ENCODE measurements around the gene FMN1.

Gene FMN1

GRCh38 chr15:32991619-32992111 lies 202.8 kb downstream of the FMN1 start:
- in situ Hi-C loops (cut with MboI; ENCODE audit: low sequenced_read_pairs): loop anchor here (25.0 kb wide), 1 partner anchor 329 kb away; no protein-coding TSS in a partner anchor

- in situ Hi-C loops (cut with MboI; ENCODE audit: low sequenced_read_pairs): loop anchor here (25.0 kb wide), 1 partner anchor 328 kb away; no protein-coding TSS in a partner anchor
Observed at GRCh38 chr15:32990071-32990470, 204.4 kb downstream of the FMN1 start.

- in situ Hi-C loops (cut with MboI; ENCODE audit: low sequenced_read_pairs): loop anchor here (25.0 kb wide), 1 partner anchor 325 kb away; no protein-coding TSS in a partner anchor
Observed at GRCh38 chr15:32987067-32987466, 207.4 kb downstream of the FMN1 start.

- in situ Hi-C loops (cut with MboI; ENCODE audit: low sequenced_read_pairs): loop anchor here (25.0 kb wide), 1 partner anchor 324 kb away; no protein-coding TSS in a partner anchor
Observed at GRCh38 chr15:32986147-32986546, 208.4 kb downstream of the FMN1 start.

- in situ Hi-C loops (cut with MboI; ENCODE audit: low sequenced_read_pairs): loop anchor here (25.0 kb wide), 1 partner anchor 321 kb away; no protein-coding TSS in a partner anchor
Observed at GRCh38 chr15:32983679-32984078, 210.8 kb downstream of the FMN1 start.

- in situ Hi-C loops (cut with MboI; ENCODE audit: low sequenced_read_pairs): loop anchor here (25.0 kb wide), 1 partner anchor 320 kb away; no protein-coding TSS in a partner anchor
Observed at GRCh38 chr15:32982001-32982400, 212.5 kb downstream of the FMN1 start.

- in situ Hi-C loops (cut with MboI; ENCODE audit: low sequenced_read_pairs): loop anchor here (25.0 kb wide), 1 partner anchor 319 kb away; no protein-coding TSS in a partner anchor
Observed at GRCh38 chr15:32981536-32981935, 213.0 kb downstream of the FMN1 start.

- in situ Hi-C loops (cut with MboI; ENCODE audit: low sequenced_read_pairs): loop anchor here (25.0 kb wide), 1 partner anchor 317 kb away; no protein-coding TSS in a partner anchor
Observed at GRCh38 chr15:32979710-32980109, 214.8 kb downstream of the FMN1 start.

GRCh38 chr15:32977506-32977905 lies 217.0 kb downstream of the FMN1 start:
- in situ Hi-C loops (cut with MboI; ENCODE audit: low sequenced_read_pairs): loop anchor here (25.0 kb wide), 1 partner anchor 315 kb away; no protein-coding TSS in a partner anchor

GRCh38 chr15:32974691-32975090 lies 219.8 kb downstream of the FMN1 start:
- in situ Hi-C loops (cut with MboI; ENCODE audit: low sequenced_read_pairs): loop anchor here (25.0 kb wide), 1 partner anchor 312 kb away; no protein-coding TSS in a partner anchor

GRCh38 chr15:32972686-32973085 lies 221.8 kb downstream of the FMN1 start:
- in situ Hi-C loops (cut with MboI; ENCODE audit: low sequenced_read_pairs): no loop called here

GRCh38 chr15:32970847-32971246 lies 223.7 kb downstream of the FMN1 start:
- in situ Hi-C loops (cut with MboI; ENCODE audit: low sequenced_read_pairs): no loop called here

- in situ Hi-C loops (cut with MboI; ENCODE audit: low sequenced_read_pairs): no loop called here
Observed at GRCh38 chr15:32967521-32967920, 227.0 kb downstream of the FMN1 start.

GRCh38 chr15:32966512-32966911 lies 228.0 kb downstream of the FMN1 start:
- in situ Hi-C loops (cut with MboI; ENCODE audit: low sequenced_read_pairs): no loop called here

- in situ Hi-C loops (cut with MboI; ENCODE audit: low sequenced_read_pairs): no loop called here
Observed at GRCh38 chr15:32965897-32966296, 228.6 kb downstream of the FMN1 start.

GRCh38 chr15:32959077-32959476 lies 235.4 kb downstream of the FMN1 start:
- in situ Hi-C loops (cut with MboI; ENCODE audit: low sequenced_read_pairs): no loop called here

- in situ Hi-C loops (cut with MboI; ENCODE audit: low sequenced_read_pairs): no loop called here
Observed at GRCh38 chr15:32957219-32957618, 237.3 kb downstream of the FMN1 start.

- in situ Hi-C loops (cut with MboI; ENCODE audit: low sequenced_read_pairs): no loop called here
Observed at GRCh38 chr15:32956711-32957110, 237.8 kb downstream of the FMN1 start.

- in situ Hi-C loops (cut with MboI; ENCODE audit: low sequenced_read_pairs): no loop called here
Observed at GRCh38 chr15:32956006-32956405, 238.5 kb downstream of the FMN1 start.

GRCh38 chr15:32953533-32953910 lies 241.0 kb downstream of the FMN1 start:
- in situ Hi-C loops (cut with MboI; ENCODE audit: low sequenced_read_pairs): no loop called here

GRCh38 chr15:32952901-32953532 lies 241.5 kb downstream of the FMN1 start:
- in situ Hi-C loops (cut with MboI; ENCODE audit: low sequenced_read_pairs): no loop called here

GRCh38 chr15:32951736-32952464 lies 242.6 kb downstream of the FMN1 start:
- in situ Hi-C loops (cut with MboI; ENCODE audit: low sequenced_read_pairs): no loop called here
